NAMALWA (cell line): ENCODE results near the gene KHDRBS2.
A peak's percentile ranks its signal among the peaks of the same experiment; 100 is the strongest.
"Not testable (repeated sequence)": the region's sequence is repeated elsewhere in the genome, so short reads cannot be mapped to it uniquely, and the experiment has no call there.

Experiments
- DNase-seq: peaks from one replicate; pipeline ENCODE4 v3.0.0-alpha.2; 2015; ENCODE audit warnings: low spot score

The KHDRBS2 gene

GRCh38 chr6:61867635-61868034, 418.4 kb downstream of the KHDRBS2 start:
- DNase-seq, result no peak

DNA sequence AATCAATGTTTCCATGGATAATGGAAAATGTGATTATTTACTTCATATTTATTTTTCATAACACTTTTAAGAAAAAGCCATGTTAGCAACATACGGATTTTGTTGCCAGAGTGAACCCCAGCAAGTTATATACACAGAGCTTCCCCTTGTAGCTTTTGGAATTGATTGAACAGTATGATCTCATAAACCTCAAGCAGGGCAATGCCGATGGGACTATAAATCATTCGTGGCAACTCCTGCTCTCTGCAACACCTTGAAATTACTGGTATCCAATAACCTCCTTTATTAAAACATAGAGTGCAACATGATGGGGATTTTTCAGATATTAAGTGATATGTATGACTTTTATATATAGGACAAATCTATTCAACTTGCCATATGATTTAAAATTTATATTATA, 428.5 kb downstream of the KHDRBS2 start:
- DNase-seq, result no peak

DNA sequence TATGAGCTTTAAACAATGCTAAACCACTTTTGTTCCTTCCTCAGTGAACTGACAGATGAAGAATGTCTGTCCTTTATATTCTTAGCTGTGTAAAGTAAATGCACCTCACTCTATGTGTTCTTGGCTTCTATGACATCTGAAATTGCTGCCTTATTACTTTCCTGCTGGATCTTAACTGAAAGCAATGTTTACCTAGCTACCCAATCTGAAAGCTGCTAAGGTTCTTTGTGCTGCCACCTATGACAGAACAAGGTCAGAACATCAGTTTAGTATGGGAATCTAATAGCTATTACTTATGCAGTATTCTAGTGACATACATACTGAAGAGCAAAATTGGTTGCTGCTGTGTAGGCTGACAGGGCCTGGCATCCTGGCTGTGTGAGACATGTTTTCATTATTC, 444.1 kb downstream of the KHDRBS2 start:
- DNase-seq, result no peak

DNA sequence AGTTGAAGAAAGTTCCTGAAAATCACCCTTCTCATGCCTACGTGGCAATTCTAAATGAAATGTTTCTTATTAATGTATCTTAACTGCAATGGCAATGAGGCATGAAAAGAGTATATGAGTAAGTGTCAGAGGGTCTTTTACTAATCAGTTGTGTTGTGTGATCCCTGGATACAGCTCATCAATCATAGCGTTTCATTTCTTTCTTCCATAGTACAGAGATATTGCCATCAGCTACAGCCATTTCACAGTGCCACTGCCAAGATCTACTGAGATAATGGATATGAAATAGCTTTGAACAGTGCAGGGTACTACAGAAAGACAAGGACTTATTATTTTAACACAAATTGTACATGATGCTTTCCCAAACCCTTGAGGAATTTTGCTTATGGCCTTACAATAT, 450.8 kb downstream of the KHDRBS2 start:
- no peak for DNase-seq

DNA sequence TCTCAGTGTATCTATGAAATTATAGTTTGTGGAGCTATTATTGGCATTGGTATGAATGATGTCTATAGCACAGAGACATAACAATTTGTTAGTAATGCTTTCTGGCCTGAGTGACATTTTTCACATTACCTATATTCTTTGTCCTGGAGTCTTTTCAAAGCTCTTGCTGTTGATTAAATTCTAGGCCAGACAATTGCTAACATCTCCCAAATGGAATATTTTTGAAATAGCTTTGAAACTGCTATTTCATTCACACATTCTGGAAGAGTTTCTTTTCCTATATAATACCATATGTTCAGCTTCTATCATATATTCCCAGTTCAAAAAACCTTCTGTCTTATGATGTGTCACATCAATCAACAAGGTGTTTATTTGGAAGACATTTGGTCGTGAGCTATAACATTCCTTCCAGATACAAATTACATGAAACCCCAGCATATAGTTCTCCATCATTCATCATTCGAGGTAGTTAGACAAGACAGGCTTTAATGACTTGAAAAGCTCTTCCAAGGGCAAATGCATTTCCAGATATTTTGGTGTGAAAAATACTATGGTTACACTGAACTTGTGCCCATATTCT, 452.8 kb downstream of the KHDRBS2 start:
- DNase-seq, result no peak

GRCh38 chr6:61817716-61818115, 468.3 kb downstream of the KHDRBS2 start:
- DNase-seq, result no peak

DNA sequence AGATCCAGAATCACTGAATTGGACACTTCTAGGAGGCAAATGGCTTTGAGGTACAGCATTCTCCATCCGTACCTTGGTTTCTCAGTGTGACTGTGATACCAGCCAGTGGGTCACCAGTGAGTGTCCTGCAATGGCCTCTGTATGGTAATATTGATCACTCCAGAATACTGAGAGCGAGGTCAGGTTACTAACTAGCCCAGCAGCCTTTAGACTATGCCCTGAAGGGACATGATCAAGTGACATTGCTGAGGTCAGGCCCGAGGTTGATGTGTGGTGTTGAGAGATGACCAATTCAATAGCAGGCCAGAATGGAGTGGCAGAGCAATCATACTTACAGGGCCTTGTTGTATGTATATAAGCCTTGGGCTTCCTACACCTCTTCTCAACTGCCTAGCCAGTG, 476.0 kb downstream of the KHDRBS2 start:
- no peak for DNase-seq

DNA sequence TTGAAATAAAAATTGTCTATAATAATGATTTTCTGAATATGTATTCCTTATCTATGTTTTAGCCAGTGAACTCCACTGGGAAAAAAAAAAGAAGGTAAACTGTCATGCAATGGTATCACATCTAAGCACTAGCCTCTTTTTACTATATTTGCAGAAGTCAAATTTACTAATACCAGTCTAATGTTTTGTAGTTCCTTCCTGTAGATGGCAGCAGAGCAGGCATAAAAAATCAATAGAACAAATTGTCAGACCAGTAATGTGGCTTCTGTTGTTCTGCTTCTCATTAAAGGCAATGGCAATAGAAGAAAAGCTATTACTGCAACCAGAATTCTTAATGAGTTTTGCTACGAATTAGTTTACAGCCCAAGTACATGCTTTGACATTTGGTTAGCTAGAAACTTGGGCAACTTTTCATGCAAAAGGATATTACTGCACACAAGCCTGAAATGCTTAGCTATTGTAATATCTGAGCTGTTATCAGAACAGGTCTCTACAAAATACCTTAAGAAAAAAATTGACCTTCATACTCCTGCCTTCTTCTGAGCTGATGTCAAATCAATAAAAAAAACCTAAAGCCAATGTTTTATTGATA, 476.9 kb downstream of the KHDRBS2 start:
- DNase-seq, result peak; percentile 59

DNA sequence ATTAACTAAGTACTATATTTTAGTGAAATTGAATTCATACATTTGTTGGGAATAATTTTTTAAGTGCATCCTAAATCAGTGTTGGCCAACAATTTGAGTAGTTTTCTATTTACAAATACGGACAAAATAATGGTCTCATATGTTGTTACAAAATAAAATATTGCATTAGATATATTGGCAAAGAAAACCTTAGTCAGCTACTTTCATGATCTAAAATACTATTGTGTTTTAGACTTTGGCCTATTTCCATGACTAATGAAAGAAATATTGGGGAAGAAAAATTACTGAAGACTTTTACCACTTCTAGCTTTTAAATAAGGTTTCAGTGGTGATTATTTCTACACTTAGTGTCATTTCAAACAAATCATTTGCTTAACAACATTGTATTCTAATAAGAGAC, 498.0 kb downstream of the KHDRBS2 start:
- DNase-seq, result no peak

DNA sequence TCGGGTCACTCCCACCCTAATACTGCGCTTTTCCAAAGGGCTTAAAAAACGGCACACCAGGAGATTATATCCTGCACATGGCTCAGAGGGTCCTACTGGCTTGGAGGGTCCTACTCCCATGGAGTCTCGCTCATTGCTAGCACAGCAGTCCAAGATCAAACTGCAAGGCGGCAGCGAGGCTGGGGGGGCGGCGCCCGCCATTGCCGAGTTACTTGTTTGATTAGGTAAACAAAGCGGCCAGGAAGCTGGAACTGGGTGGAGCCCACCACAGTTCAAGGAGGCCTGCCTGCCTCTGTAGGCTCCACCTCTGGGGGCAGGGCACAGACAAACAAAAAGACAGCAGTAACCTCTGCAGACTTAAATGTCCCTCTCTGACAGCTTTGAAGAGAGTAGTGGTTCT, 516.6 kb downstream of the KHDRBS2 start:
- DNase-seq, result not testable (repeated sequence)

GRCh38 chr6:61755739-61756138, 530.3 kb downstream of the KHDRBS2 start:
- peak; percentile 6 for DNase-seq

DNA sequence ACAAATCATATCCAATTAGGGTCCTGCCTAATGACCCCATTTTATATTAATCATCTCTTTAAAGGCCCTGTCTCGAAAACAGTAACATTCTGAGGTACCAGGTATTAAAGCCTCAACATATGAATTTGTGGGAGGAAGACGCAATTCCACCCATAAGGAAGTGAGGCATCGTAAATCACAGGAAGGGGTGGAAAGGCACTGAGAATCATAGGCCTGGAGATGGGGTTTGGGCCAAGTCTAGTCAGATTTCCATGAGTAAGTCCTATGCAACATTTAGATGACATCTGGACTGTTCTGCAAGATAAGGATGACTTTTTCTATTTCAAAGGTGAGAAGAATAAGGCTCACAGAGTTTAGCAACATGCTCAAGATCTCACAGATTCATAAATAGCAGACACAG, 534.0 kb downstream of the KHDRBS2 start:
- no peak for DNase-seq

GRCh38 chr6:61745994-61746393, 540.0 kb downstream of the KHDRBS2 start:
- no peak for DNase-seq

GRCh38 chr6:61711849-61712248, 574.2 kb downstream of the KHDRBS2 start:
- DNase-seq, result no peak

- DNase-seq, result no peak
These were observed 597.9 kb downstream of the KHDRBS2 start for GRCh38 chr6:61688165-61688564.

GRCh38 chr6:61682562-61682961, 603.5 kb downstream of the KHDRBS2 start:
- no peak for DNase-seq

DNA sequence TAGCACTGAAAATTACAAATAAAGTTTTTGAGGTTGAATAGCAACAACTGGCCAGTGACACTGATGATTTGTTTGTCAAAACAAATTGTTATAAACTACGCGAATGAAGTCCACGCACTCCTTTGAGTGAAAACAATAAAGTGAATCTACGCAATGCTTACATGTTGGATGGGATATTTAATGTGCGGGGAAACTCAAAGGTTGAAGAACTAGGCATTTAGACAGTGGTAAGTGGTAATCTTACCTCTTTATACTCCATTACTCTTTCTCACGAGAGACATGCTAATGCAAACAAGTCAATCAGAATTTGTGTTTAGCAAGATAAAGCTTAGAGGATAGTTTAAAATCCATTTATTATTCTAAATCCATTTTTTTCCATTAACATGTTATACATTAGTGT, 606.4 kb downstream of the KHDRBS2 start:
- DNase-seq, result no peak

GRCh38 chr6:61675734-61676133, 610.3 kb downstream of the KHDRBS2 start:
- no peak for DNase-seq

- no peak for DNase-seq
These were observed 636.2 kb downstream of the KHDRBS2 start for GRCh38 chr6:61649845-61650244.

GRCh38 chr6:61640463-61640862, 645.6 kb downstream of the KHDRBS2 start:
- no peak for DNase-seq
